H9 (cell line): ENCODE measurements around the gene KRTAP5-7. TPM values are rescaled to one million over a fixed set of nuclear protein-coding genes. Genes with fewer than 3 reads are reported as not detected.

ENCODE experiments used
- DNase-seq: peaks from one replicate; pipeline ENCODE4 v3.0.0-alpha.2; 2017
- H2AFZ ChIP-seq: one replicate; pipeline ENCODE4 v1.6.1; 2013; ENCODE audit warnings: mild to moderate bottlenecking, low read length, control low read depth, moderate library complexity
- H2AK5ac ChIP-seq: 2 replicates; pipeline ENCODE4 v1.6.1; 2013; ENCODE audit warnings: low read length, control low read depth, mixed read lengths; ENCODE audit not compliant: insufficient read length
- H2BK120ac ChIP-seq: one replicate; pipeline ENCODE4 v1.6.1; 2013; ENCODE audit warnings: low read depth, mild to moderate bottlenecking, low read length, control low read depth, inconsistent platforms; ENCODE audit not compliant: poor library complexity, severe bottlenecking
- H2BK12ac ChIP-seq: 2 replicates; pipeline ENCODE4 v1.6.1; 2013; ENCODE audit warnings: low read length, control low read depth, mixed read lengths, low read depth; ENCODE audit not compliant: insufficient read length
- H2BK15ac ChIP-seq: 2 replicates; pipeline ENCODE4 v1.6.1; 2013; ENCODE audit warnings: low read depth, low read length, control low read depth
- H2BK20ac ChIP-seq: one replicate; pipeline ENCODE4 v1.6.1; 2013; ENCODE audit warnings: low read depth, mild to moderate bottlenecking, low read length, control low read depth, inconsistent platforms; ENCODE audit not compliant: poor library complexity, severe bottlenecking
- H2BK5ac ChIP-seq: 2 replicates; pipeline ENCODE4 v1.6.1; 2013; ENCODE audit warnings: low read length, control low read depth, mixed read lengths; ENCODE audit not compliant: insufficient read length
- H3K14ac ChIP-seq: 2 replicates; pipeline ENCODE4 v1.6.1; 2013; ENCODE audit warnings: low read length, control low read depth; ENCODE audit not compliant: insufficient read depth
- H3K18ac ChIP-seq: 2 replicates; pipeline ENCODE4 v1.6.1; 2013; ENCODE audit warnings: low read depth, mild to moderate bottlenecking, mixed read lengths, low read length, control low read depth; ENCODE audit not compliant: insufficient read length
- H3K23ac ChIP-seq: 2 replicates; pipeline ENCODE4 v1.6.1; 2013; ENCODE audit warnings: low read length, control low read depth, mixed read lengths, low read depth; ENCODE audit not compliant: insufficient read length
- H3K23me2 ChIP-seq: 2 replicates; pipeline ENCODE4 v1.6.1; 2013; ENCODE audit warnings: low read depth, mild to moderate bottlenecking, mixed read lengths, low read length, control low read depth; ENCODE audit not compliant: insufficient read length, poor library complexity, severe bottlenecking
- H3K27ac ChIP-seq: 2 replicates; pipeline ENCODE4 v1.5.1; 2013; ENCODE audit warnings: low read length, control low read depth, mixed read lengths, low read depth; ENCODE audit not compliant: insufficient read length
- H3K27me3 ChIP-seq: 2 replicates; pipeline ENCODE4 v1.6.1; 2013; ENCODE audit warnings: low read length, control low read depth, inconsistent platforms; ENCODE audit not compliant: insufficient read depth
- H3K4ac ChIP-seq: 2 replicates; pipeline ENCODE4 v1.6.1; 2013; ENCODE audit warnings: low read depth, mild to moderate bottlenecking, control low read depth, inconsistent platforms, low read length, moderate library complexity
- H3K4me1 ChIP-seq: 2 replicates; pipeline ENCODE4 v1.6.1; 2013; ENCODE audit warnings: low read length, control low read depth, inconsistent platforms; ENCODE audit not compliant: insufficient read depth
- H3K4me2 ChIP-seq: 2 replicates; pipeline ENCODE4 v1.6.1; 2013; ENCODE audit warnings: low read length, control low read depth, mixed read lengths; ENCODE audit not compliant: insufficient read length, insufficient read depth
- H3K56ac ChIP-seq: 2 replicates; pipeline ENCODE4 v1.6.1; 2013; ENCODE audit warnings: low read depth, mild to moderate bottlenecking, mixed read lengths, low read length, control low read depth; ENCODE audit not compliant: insufficient read length
- H3K79me1 ChIP-seq: 2 replicates; pipeline ENCODE4 v1.6.1; 2013; ENCODE audit warnings: low read depth, mild to moderate bottlenecking, moderate library complexity, low read length, control low read depth, inconsistent platforms; ENCODE audit not compliant: insufficient read depth, poor library complexity, severe bottlenecking
- H3K79me2 ChIP-seq: 2 replicates; pipeline ENCODE4 v1.6.1; 2013; ENCODE audit warnings: low read length, control low read depth, inconsistent platforms; ENCODE audit not compliant: insufficient read depth
- H3K9ac ChIP-seq: 2 replicates; pipeline ENCODE4 v1.6.1; 2013; ENCODE audit warnings: low read length, control low read depth, mixed read lengths; ENCODE audit not compliant: insufficient read length; ENCODE audit errors: extremely low read depth
- H3K9me3 ChIP-seq: one replicate; pipeline ENCODE4 v1.6.1; 2013; ENCODE audit warnings: low read depth, low read length, inconsistent platforms; ENCODE audit not compliant: control insufficient read depth
- H3T11ph ChIP-seq: one replicate; pipeline ENCODE4 v1.6.1; 2013; ENCODE audit warnings: mild to moderate bottlenecking, low read length, control low read depth, inconsistent platforms
- H4K20me1 ChIP-seq: one replicate; pipeline ENCODE4 v1.6.1; 2013; ENCODE audit not compliant: control insufficient read depth, insufficient read length, insufficient read depth
- H4K5ac ChIP-seq: 2 replicates; pipeline ENCODE4 v1.6.1; 2013; ENCODE audit warnings: low read depth, mild to moderate bottlenecking, mixed read lengths, low read length, control low read depth; ENCODE audit not compliant: insufficient read length
- H4K8ac ChIP-seq: replicated peaks from 2 replicates; pipeline ENCODE4 v1.6.1; 2013; ENCODE audit warnings: low read length, control low read depth, mixed read lengths, low read depth; ENCODE audit not compliant: insufficient read length
- H4K91ac ChIP-seq: 2 replicates; pipeline ENCODE4 v1.6.1; 2013; ENCODE audit warnings: low read depth, mild to moderate bottlenecking, moderate library complexity, mixed read lengths, low read length, control low read depth; ENCODE audit not compliant: insufficient read length
- H3K27ac Mint-ChIP-seq, 3 experiments: 2 replicates in 2 of 3; 3 replicates in 1 of 3; pipeline ENCODE4 v1.8.0; 2020 to 2021; ENCODE audit warnings: mixed read lengths in 3 of 3, mild to moderate bottlenecking in 1 of 3, moderate library complexity in 1 of 3
- H3K27me3 Mint-ChIP-seq: 2 replicates; pipeline ENCODE4 v1.8.0; 2021; ENCODE audit warnings: low read depth, mild to moderate bottlenecking, moderate library complexity, mixed read lengths
- H3K36me3 Mint-ChIP-seq, 3 experiments: 2 replicates in 2 of 3; 3 replicates in 1 of 3; pipeline ENCODE4 v1.8.0; 2020 to 2021; ENCODE audit warnings: low read depth in 3 of 3, mixed read lengths in 3 of 3; ENCODE audit not compliant: insufficient read depth in 1 of 3
- H3K4me1 Mint-ChIP-seq, 2 experiments: 2 replicates each; pipeline ENCODE4 v1.8.0; 2020; ENCODE audit warnings: mixed read lengths in 2 of 2
- H3K4me3 Mint-ChIP-seq, 2 experiments: 2 replicates in 1 of 2; 3 replicates in 1 of 2; pipeline ENCODE4 v1.8.0; 2020 to 2021; ENCODE audit warnings: mild to moderate bottlenecking in 2 of 2, mixed read lengths in 2 of 2, moderate library complexity in 1 of 2
- H3K9me3 Mint-ChIP-seq, 2 experiments: 2 replicates in 1 of 2; 3 replicates in 1 of 2; pipeline ENCODE4 v1.8.0; 2020; ENCODE audit warnings: mild to moderate bottlenecking in 2 of 2, mixed read lengths in 2 of 2, moderate library complexity in 1 of 2
- CTCF ChIP-seq: fragments of 200-600 bp; sonication (generic); conservative IDR thresholded peaks from 3 replicates; pipeline ENCODE4 v1.8.0; 2021; ENCODE audit warnings: antibody characterized with exemption, mild to moderate bottlenecking
- WGBS: extraction: QIAGEN DNeasy Blood & Tissue Kit; methylation state at CpG from one replicate; pipeline ENCODE4 v1.1.7; 2013; ENCODE audit warnings: missing lambda C conversion rate, low lambda C conversion rate, mixed read lengths; ENCODE audit not compliant: insufficient read length; ENCODE audit errors: extremely low coverage; 5-methylcytosine and 5-hydroxymethylcytosine counted together
- total RNA-seq: library from RNA; stranded (reverse); gene quantifications from 2 replicates; pipeline ENCODE4 v1.2.1, GENCODE V29; 2021

Gene KRTAP5-7
- total RNA-seq, 1 experiment from 2014 or later = not detected

DNA sequence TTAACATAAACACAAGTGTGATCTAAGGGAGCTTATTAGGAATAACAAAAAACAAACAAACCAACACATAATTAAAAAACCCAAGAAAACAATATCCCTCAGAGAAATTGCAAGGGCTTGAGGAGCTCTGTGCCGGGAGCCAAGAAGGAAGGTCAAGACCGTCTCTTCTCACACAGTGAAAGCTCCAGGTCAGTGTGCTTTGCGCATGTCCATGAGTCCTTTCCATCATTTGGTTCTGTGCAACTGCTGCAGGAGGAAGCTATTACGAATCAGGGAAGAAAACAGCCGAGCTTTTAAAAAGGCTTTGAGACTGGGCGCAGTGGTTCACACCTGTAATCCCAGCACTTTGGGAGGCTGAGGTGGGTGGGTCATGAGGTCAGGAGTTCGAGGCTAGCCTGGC lies 15.3 kb downstream of the KRTAP5-7 start:
- H3K27me3 ChIP-seq = no peaks in the 10 kb centered on the region
- no peak overlapping the region for H2BK15ac ChIP-seq
- no CpG with 5 or more reads among the region's 7 CpGs for WGBS
- H3K27me3 Mint-ChIP-seq = peaks cover 34% of the 10 kb centered on the region
- no peak for TF ChIP-seq CTCF
- no peak overlapping the region for H4K5ac ChIP-seq
- H4K91ac ChIP-seq = no peak overlapping the region
- no peak overlapping the region for H2AK5ac ChIP-seq
- H3K4me1 Mint-ChIP-seq = peaks cover 27 to 28% of the 10 kb centered on the region in 2 experiments
- H3K79me1 ChIP-seq = no peaks in the 10 kb centered on the region
- peaks cover 5 to 25% (median 12%) of the 10 kb centered on the region in 3 experiments; a peak in 6 of 7 replicates for H3K36me3 Mint-ChIP-seq
- H4K20me1 ChIP-seq = no peaks in the 10 kb centered on the region
- H3K4me3 Mint-ChIP-seq = no peak overlapping the region
- DNase-seq = no peak
- no peak overlapping the region for H3K14ac ChIP-seq
- no peak overlapping the region for H2BK12ac ChIP-seq
- no peak overlapping the region for H2BK5ac ChIP-seq
- H3K4me2 ChIP-seq = no peak overlapping the region
- H3K56ac ChIP-seq = no peak overlapping the region
- no peaks in the 10 kb centered on the region for H3K4me1 ChIP-seq
- H3K18ac ChIP-seq = no peak overlapping the region
- no peak overlapping the region for H2BK120ac ChIP-seq
- H3K23ac ChIP-seq = no peak overlapping the region
- H3K23me2 ChIP-seq = no peaks in the 10 kb centered on the region
- no peak overlapping the region for H3K27ac Mint-ChIP-seq
- H3K4ac ChIP-seq = no peak overlapping the region
- H3K9me3 ChIP-seq = no peaks in the 10 kb centered on the region
- no peak overlapping the region for H3K9ac ChIP-seq
- H3T11ph ChIP-seq = no peak overlapping the region
- H3K9me3 Mint-ChIP-seq = peaks cover 14 to 16% of the 10 kb centered on the region in 2 experiments
- H3K27ac ChIP-seq = no peak overlapping the region
- H2AFZ ChIP-seq = no peak overlapping the region
- no peaks in the 10 kb centered on the region for H3K79me2 ChIP-seq
- H4K8ac ChIP-seq = no peak overlapping the region
- no peak overlapping the region for H2BK20ac ChIP-seq
